Posterior cingulate gyrus (tissue), 11 donors: ENCODE data around the gene BCAR3.

Experiments used
- DNase-seq, 10 donors: peaks; one replicate each; pipeline versions ENCODE4 v3.0.0 to v3.0.0-alpha.2; 2020 to 2021; ENCODE audit warnings: mixed read lengths in 3 of 10
- intact Hi-C: fragments of 100-400 bp; cut with DNase I; formaldehyde crosslinking; loops from one replicate; pipeline ENCODE4 v1.15.1; 2023

Gene BCAR3

DNA sequence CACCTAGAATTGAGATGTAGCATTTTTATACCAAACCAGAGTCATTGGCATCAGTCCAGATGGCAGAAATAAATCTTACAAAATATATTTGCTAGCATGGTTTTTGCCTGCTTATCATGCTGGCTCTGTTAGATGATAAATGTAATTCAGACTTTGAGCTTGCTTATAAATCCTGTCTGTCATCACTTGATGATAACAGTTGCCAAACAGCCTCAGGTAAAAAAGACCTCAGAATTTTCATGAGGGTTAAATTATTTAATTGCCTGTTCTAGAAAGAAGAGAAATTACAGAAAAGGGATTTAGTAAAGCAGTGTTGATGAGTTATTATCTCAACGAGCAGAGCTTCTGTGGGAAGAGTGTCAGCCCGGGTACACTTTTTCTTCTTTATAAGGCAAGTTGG, 150.4 kb downstream of the BCAR3 start:
- intact Hi-C loops = no loop called here
- no peak for DNase-seq

DNA sequence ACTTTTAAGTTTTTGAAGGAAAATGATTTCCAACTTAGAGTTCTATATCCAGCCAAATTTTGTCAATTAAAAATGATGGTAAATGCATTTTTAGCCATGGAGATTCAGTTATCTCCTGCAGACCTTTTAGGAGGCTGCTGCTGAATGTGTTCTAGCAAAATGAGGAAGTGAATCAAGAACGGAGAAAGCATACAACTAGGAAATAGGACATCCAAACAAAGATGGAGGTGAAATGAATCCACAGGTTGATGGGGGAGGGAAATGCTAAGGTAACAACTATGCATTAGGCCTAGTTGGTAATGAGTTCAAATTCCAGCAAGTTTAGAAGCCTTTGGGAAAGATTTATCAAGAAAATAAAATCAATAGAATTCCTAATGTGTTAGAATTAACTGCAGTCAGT, 153.2 kb downstream of the BCAR3 start:
- DNase-seq = no peak
- intact Hi-C loops = no loop called here

DNA sequence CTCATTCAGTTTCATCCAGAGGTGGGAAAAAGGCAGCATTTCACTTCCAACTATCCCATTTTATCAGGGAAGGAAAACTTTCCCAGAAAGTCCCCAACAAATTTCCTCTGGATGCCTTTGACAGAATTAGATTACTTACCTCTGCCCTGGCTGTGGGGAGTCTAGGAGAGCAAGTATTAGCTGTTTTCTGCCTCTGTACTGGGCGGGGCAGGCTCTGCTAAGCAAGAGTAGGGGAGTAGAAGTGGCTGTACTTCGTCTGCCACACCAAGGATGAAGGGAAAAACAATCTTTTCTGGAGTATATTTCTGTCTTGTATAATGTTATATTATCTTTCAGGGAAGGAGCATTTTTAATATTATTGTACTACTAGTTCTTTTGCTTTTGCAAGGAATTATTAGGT, 155.2 kb downstream of the BCAR3 start:
- no peak for DNase-seq

DNA sequence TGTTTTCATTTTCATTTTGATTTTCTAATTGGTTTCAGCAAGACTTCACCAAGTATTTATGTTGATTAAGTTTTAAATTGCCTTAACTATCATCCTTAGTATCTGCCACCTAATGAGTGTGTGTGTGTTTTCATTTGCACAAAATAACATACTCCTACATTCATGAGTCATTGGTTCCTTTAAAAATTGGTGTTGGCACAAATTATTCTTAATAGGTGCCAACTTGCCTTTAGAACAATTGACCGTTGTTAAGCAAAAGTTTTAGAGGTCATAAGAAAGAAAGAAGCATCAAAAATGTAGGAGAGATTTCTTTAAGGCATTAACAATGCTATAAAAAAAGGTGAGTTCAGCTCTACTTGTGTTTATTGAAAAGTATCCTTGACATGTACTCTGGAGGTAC, 156.2 kb downstream of the BCAR3 start:
- intact Hi-C loops = no loop called here
- DNase-seq = no peak

More for the DNA sequence above, 155.2 kb downstream of the BCAR3 start:
- intact Hi-C loops = no loop called here

DNA sequence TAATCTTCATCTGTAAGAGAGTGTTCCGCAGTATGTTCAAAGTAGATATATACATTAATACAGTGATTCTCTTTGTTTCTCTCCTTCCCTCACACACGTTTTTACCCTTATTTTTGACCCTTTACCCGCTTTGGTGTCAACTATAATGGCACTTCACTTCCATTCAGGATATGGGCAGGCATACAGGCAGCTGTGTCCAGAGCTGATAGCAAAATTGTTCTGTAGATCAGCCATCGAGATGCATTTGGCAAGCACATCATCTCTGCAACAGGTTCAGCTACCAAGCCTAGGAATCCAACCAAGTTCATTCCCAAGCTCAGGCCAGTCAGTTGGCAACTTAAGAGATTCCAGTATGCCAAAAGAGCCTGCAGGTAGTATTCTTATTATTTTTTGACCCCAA, 158.9 kb downstream of the BCAR3 start:
- intact Hi-C loops = no loop called here
- no peak for DNase-seq

DNA sequence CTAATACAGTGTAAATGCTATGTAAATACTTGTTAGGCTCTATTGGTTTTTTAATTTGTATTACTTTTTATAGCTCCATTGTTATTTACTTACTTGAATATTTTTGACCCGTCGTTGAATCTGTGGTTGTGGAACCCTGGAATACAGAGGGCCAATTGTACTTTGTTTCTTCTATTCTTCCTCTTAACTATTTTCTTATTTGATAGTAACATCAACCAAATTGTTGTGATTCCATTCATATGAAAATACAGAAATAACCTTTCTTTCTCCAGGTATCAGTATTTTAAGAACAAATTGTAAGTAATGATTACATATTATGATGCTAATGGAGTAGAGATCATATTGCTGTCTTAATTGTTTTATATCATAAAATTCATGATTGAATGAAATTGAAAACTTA, 160.0 kb downstream of the BCAR3 start:
- intact Hi-C loops = no loop called here
- DNase-seq = no peak

DNA sequence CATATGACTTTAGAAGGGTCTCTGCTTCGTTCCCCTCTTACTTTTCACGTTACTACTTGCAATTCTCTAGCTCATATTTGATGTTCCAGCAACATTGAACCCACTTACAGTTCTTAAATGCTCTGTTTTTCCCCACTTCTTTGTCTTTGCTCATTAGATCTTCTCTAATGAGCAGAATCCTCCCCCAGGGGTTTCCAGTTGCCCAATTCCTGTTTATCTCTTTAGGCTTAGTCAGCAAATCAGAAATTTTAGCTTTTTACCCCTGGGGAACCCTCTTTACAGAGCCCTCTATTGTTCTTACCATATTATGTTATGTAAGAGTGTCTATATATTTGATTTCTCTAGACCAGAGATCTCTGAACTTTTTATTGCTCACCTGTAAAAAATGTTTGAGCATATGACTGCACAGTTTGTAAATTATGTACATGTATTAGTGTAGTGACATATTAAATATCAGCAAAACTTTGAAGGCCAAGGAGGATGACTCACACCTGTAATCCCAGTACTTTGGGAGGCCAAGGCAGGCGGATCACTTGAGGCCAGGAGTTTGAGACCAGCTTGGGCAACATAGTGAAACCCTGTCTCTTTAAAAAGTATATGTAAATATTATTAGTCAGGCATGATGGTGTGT, 162.3 kb downstream of the BCAR3 start:
- intact Hi-C loops = no loop called here
- no peak for DNase-seq

DNA sequence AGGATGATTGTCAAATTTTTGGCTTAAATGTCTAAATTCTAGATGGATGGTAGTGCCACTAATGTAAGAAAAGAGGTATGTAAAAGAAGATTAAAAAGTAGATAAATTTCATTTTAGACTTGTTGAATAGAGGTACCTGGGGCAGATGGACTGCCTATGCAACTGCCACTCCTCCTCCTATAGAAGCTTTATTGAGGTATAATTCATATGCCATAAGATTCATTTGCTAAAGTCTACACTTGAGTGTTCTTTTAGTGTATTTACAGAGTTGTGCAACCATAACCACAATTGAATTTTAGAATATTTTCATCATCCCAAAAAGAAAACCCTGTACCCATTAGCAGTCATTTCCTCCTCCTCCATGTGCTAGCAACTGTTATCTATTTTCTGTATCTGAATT, 163.1 kb downstream of the BCAR3 start:
- DNase-seq = no peak
- intact Hi-C loops = no loop called here

DNA sequence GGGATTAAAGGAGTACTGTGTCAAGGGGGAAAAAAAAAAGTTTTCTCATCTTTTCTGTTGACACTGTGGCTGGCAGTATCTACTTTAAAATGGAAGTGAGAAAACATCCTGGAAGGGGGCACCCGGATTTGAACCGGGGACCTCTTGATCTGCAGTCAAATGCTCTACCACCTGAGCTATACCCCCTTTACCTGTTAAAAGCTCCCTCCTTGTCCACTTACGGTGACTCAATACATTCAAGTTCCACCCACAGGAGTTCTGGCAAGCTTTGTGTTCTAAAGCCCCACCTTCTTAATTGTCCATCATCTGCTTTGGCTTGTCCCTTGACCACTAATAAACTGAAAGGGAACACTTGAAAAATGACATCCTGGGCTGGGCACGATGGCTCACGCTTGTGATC, 165.5 kb downstream of the BCAR3 start:
- intact Hi-C loops = no loop called here
- no peak for DNase-seq
